ENCODE measurements around the gene SOWAHA. TPM values are rescaled to one million over a fixed set of nuclear protein-coding genes. Genes with fewer than 3 reads are reported as not detected.
A peak's percentile ranks its signal among the peaks of the same experiment; 100 is the strongest.

Gene SOWAHA
- total RNA-seq, 1 donor from 2014 or later: 0.13 TPM

GRCh38 chr5:132820162-132820754, 7.2 kb downstream of the SOWAHA start:
- peak; percentile 93 for DNase-seq
- intact Hi-C loops (cut with DNase I): loop anchor here (10.0 kb wide), 1 partner anchor 315 kb away; no protein-coding TSS in a partner anchor
- ATAC-seq (ENCODE audit: poor library complexity): peak; percentile 88

GRCh38 chr5:132821350-132821749, 8.2 kb downstream of the SOWAHA start:
- DNase-seq: no peak
- ATAC-seq (ENCODE audit: poor library complexity): no peak
- intact Hi-C loops (cut with DNase I): loop anchor here (10.0 kb wide), 1 partner anchor 317 kb away; no protein-coding TSS in a partner anchor

- no peak for DNase-seq
- ATAC-seq (ENCODE audit: poor library complexity): peak; percentile 32
- intact Hi-C loops (cut with DNase I): loop anchor here (10.0 kb wide), 1 partner anchor 317 kb away; no protein-coding TSS in a partner anchor
Observed at GRCh38 chr5:132821791-132822190, 8.7 kb downstream of the SOWAHA start.

- ATAC-seq (ENCODE audit: poor library complexity): peak; percentile 13
- intact Hi-C loops (cut with DNase I): loop anchor here (10.0 kb wide), 1 partner anchor 318 kb away; no protein-coding TSS in a partner anchor
- DNase-seq: no peak
Observed at GRCh38 chr5:132822650-132823480, 9.8 kb downstream of the SOWAHA start.

DNA sequence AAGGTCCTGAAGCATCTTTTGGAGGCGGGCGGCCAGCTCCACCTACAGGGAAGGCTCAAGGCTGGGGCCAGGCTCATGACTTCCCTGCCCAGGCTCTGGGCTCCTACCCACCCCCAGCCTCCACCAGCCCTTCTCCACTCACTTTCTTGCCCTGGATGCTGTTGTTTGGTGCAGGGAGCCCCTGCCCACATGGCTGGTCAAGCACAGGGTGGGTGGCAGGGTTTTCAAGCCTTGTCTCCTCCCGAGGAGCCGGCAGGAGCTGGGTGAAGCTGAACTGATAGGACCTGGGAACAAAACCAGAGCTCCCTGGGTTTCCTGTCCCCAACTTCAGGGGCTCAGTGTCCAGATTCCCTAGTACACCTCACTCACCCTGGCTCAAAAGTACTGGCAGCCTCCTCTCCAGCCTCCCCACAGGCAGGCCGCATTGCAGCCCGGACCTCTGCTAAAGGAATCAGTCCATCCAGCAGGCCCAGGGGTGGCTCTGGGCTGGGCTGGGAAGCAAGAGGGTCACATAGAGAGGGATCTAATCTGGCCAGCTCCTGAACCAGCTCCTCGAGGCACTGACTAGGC, 10.5 kb downstream of the SOWAHA start:
- intact Hi-C loops (cut with DNase I): loop anchor here (10.0 kb wide), 1 partner anchor 319 kb away; no protein-coding TSS in a partner anchor
- ATAC-seq (ENCODE audit: poor library complexity): no peak

GRCh38 chr5:132824426-132824825, 11.3 kb downstream of the SOWAHA start:
- ATAC-seq (ENCODE audit: poor library complexity) (no peak), DNase-seq (no peak)
- intact Hi-C loops (cut with DNase I): loop anchor here (10.0 kb wide), 1 partner anchor 320 kb away; no protein-coding TSS in a partner anchor

More for the DNA sequence above, 10.5 kb downstream of the SOWAHA start:
- no peak for DNase-seq

DNA sequence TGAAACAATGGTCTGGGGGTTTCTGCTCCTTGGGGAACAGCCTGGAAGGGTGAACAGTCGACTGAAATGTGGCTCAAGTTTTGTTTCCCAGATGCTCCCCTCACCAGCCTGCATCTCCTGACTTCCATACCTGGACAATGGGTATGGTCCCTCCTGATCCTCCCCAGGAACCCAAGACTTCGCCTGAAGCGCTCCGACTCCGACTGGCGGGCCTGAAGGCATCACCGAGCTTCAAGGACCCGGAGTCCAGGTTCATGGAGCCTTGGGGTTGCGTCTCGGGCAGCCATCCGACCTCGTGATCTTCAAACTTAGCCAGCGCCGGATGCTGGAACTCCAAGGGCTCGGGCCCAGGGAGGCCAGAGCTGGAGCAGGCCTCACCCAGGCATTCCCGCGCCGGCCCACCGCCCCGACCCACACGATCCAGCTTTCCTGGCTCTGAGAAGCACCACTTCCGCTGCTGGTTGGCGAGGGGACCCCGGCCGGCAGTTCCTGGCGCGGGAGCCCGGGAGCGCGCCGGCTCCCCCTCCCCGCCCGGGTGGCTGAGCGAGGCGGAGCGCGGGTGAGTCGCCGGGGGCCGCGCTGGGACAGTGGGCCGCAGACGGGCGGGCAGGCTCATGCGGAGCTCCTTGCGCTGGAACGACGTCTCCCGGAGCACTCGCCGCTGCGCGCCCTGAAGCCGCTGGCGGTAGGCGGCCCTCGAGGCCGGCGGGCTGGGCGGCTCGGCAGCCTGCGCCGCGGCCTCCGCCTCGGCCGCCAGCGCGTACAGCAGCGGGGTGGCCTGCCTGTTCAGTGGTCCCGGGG, 12.1 kb downstream of the SOWAHA start:
- intact Hi-C loops (cut with DNase I): loop anchor here (10.0 kb wide), 1 partner anchor 320 kb away; no protein-coding TSS in a partner anchor
- DNase-seq (no peak), ATAC-seq (ENCODE audit: poor library complexity) (no peak)

- DNase-seq: no peak
- intact Hi-C loops (cut with DNase I): loop anchor here (10.0 kb wide), 1 partner anchor 321 kb away; no protein-coding TSS in a partner anchor
Observed at GRCh38 chr5:132825834-132826391, 12.8 kb downstream of the SOWAHA start.

GRCh38 chr5:132826424-132827082, 13.5 kb downstream of the SOWAHA start:
- ATAC-seq (ENCODE audit: poor library complexity) (no peak), DNase-seq (no peak)
- intact Hi-C loops (cut with DNase I): loop anchor here (10.0 kb wide), 1 partner anchor 322 kb away; no protein-coding TSS in a partner anchor

More at GRCh38 chr5:132825834-132826391, 12.8 kb downstream of the SOWAHA start:
- ATAC-seq (ENCODE audit: poor library complexity): no peak

DNA sequence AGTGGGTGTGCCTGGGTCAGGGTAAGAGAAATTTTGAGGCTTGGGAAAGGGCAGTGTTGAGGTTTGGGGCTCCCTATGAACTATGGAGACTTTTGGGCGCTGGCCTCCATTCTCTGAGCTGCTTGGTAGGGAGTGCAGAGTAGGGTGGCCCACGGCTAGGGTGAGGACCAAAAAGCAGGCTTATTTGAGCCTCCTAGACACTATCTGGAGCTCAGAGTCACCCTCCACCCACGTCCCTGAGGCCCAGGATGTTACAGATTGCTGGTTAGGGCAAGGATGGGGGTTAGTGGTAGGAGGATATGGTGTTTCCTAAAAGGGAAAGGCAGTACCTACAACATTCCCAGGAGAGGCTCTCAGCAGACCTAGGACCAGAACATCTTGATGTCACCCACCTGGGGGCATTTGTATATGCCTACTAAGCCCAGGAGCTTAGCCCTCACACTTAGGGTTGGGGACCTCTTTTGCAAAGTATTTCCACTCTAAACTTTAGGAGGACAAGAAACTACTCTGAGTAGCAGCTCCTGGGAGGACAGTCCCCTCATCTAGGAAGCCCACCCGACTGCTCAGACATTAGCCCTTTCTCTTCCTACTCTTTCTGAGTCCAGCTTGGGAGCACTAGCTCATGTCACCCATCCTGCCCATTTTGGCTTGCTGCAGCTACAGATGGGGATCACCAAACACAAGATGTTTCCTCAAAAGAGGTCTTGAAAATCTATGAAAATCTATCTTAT, 15.0 kb downstream of the SOWAHA start:
- ATAC-seq (ENCODE audit: poor library complexity) (no peak), DNase-seq (no peak)
- intact Hi-C loops (cut with DNase I): loop anchor here (10.0 kb wide), 1 partner anchor 323 kb away; no protein-coding TSS in a partner anchor

DNA sequence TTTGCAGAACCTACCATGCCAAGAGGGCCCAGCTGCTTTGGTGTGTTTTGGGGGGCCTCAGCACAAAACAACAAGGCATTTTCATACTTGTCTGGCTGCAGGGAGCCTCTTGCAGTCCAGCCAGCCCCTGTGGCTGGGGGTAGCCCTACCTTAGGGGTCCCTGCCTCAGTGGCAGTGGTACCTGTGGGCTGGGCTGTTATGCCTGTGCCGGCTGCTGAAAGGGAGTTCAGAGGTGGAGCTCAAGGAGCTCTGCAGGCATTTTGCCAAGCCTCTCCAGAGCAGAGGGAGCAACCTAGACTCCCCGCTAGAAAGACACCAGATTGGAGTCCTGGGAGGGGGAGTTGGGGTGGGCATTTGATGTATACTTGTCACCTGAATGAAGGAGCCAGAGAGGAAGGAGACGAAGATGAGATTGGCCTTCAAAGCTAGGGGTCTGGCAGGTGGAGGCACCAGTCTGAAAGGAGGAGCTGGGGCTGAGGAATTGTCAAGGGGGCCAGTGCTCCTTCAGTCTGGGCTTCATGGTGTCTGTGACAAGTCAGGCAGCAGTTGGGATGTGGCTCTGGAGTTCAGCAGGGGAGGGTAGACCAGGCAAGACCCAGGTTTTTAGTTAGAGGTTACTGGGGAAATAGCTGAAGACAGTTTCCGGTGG, 15.9 kb downstream of the SOWAHA start:
- ATAC-seq (ENCODE audit: poor library complexity): no peak
- intact Hi-C loops (cut with DNase I): loop anchor here (10.0 kb wide), 1 partner anchor 324 kb away; no protein-coding TSS in a partner anchor
- DNase-seq: no peak

DNA sequence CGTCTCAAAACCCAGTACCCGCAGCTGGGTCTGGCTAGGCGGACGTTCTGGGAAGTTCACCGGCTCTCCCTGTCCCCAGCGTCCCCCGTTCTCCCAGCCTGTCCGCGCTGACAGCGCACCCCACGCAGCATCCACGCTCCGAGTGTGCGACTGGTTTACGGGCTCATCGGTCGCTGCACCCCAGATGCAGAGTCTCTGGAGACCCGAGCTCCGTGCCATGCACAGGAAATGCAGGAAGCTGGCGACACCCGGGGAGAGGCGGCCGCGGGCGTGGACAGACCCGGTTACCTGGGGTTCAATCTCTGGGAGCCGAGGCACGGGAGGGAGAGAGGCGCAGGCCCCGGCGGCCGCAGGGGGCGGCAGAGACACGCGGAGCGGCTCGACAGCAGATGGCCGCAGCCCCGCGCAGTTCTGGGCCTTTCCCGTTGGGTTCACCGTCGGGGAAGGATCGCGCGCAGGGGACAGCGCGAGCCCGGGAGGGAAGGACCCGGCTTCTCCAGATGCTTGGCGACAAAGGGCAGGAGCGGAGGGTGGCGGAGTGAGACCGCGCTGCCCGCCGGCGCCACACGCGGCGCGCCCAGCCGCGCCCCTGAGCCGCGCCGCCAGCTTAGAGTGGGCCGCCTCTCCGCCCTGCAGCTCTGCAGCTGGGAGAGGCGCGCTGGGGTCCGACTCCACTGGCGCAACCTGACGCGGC, 16.8 kb downstream of the SOWAHA start:
- peak; percentile 88 for DNase-seq
- peak; percentile 96 for ATAC-seq (ENCODE audit: poor library complexity)
- intact Hi-C loops (cut with DNase I): loop anchor here (5.0 to 10.0 kb wide), 2 partner anchors 52 to 325 kb away; no protein-coding TSS in a partner anchor

- DNase-seq (peak; percentile 81), ATAC-seq (ENCODE audit: poor library complexity) (peak; percentile 78)
- intact Hi-C loops (cut with DNase I): loop anchor here (5.0 kb wide), 1 partner anchor 52 kb away; no protein-coding TSS in a partner anchor
Observed at GRCh38 chr5:132830436-132831094, 17.5 kb downstream of the SOWAHA start, which contains the start of gene SHROOM1. Gene SHROOM1 (minus strand): TSS chr5:132830647. CDS start chr5:132826140, 4,507 bp downstream.

GRCh38 chr5:132831095-132831860, 18.2 kb downstream of the SOWAHA start:
- no peak for ATAC-seq (ENCODE audit: poor library complexity)
- intact Hi-C loops (cut with DNase I): loop anchor here (5.0 kb wide), 1 partner anchor 51 kb away; no protein-coding TSS in a partner anchor
- no peak for DNase-seq

Measured in Right ventricle myocardium superior (tissue), 1 donor.